ENCODE data around the gene GAS2L1.
A peak's percentile ranks its signal among the peaks of the same experiment; 100 is the strongest.

GAS2L1 gene

GRCh38 chr22:29275819-29276565 lies 30.5 kb upstream of the GAS2L1 start:
- no peak for DNase-seq (ENCODE audit: low read depth)

GRCh38 chr22:29277927-29278326 lies 28.5 kb upstream of the GAS2L1 start:
- DNase-seq (ENCODE audit: low read depth): no peak

DNA sequence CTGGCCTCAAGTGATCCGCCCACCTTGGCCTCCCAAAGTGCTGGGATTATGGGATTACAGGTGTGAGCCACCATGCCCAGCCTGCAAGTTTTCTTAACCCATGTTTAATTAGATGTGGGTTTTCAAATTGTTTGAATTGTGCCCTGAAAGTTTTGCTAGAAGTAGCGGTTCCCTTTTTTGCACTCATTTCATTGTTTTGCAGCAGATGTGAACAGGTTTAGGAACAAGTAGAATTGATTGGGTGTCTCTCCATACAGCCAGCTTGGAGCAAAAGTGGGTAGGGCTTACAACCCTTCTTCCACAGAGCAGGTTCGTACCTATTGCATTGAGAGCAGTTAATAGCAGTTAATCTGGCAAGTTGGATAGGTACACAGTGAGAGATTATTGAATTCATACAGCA lies 22.3 kb upstream of the GAS2L1 start:
- DNase-seq (ENCODE audit: low read depth): no peak

- DNase-seq (ENCODE audit: low read depth): no peak
Observed at GRCh38 chr22:29288837-29289236, 17.6 kb upstream of the GAS2L1 start.

GRCh38 chr22:29290061-29290460 lies 16.4 kb upstream of the GAS2L1 start:
- DNase-seq (ENCODE audit: low read depth): no peak

DNA sequence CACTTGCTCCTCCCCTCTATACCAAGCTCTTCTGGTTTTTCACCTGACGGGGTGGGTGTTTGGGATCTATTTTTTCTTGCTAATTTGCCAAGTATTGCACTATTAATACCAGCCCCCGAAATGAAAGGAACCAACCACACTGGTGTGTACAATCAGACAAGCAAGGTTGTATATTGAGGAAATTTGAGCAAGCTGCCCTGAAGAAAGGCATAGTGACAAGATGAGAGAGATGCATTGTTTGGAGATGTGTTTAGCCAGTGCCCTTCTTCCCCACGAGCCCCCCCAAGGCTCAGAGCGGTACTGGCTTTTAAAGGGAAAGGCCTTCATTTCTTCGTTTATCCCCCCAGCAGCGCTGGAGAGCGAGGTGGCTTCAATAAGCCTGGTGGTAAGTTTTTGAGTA lies 15.2 kb upstream of the GAS2L1 start:
- no peak for DNase-seq (ENCODE audit: low read depth)

- no peak for DNase-seq (ENCODE audit: low read depth)
Observed at GRCh38 chr22:29292379-29292778, 14.1 kb upstream of the GAS2L1 start.

GRCh38 chr22:29298641-29299040 lies 7.8 kb upstream of the GAS2L1 start:
- no peak for DNase-seq (ENCODE audit: low read depth)

GRCh38 chr22:29299136-29299900 lies 7.1 kb upstream of the GAS2L1 start:
- no peak for DNase-seq (ENCODE audit: low read depth)

GRCh38 chr22:29300467-29300806 lies 6.0 kb upstream of the GAS2L1 start:
- DNase-seq (ENCODE audit: low read depth): no peak

GRCh38 chr22:29300807-29301601 lies 5.4 kb upstream of the GAS2L1 start:
- no peak for DNase-seq (ENCODE audit: low read depth)

DNA sequence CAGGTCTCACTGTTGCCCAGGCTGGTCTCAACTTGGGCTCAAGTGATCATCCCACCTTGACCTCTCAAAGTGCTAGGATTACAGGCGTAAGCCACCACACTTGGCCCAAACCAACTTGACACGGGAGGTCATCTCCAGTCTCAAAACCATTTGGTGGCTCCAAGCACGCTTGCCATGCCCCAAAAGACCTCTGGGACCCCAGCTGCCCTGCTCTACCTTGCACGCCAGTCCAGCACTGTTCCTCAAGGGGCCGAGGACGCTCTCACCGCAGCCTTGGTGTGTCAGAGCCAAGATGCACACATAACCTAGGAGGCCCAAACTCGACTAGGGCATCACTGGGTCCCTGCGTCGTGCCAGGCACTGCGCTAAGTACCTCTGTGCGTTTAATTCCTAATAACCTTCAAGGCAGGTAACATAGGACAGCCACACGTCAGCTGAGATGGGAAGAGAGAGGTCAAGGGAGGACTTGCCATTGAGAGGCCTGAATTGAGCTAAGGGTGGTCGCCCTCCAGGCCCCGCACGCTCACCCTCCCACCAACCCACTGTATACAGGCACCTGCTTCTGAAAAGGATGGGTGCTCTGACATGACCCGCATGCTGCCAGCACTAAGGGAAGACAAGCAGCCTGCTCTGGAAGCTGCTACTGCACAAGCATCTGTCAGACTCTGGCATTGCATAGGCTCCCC lies 4.6 kb upstream of the GAS2L1 start:
- no peak for DNase-seq (ENCODE audit: low read depth)

- DNase-seq (ENCODE audit: low read depth): no peak
Observed at GRCh38 chr22:29302402-29302680, 4.1 kb upstream of the GAS2L1 start.

DNA sequence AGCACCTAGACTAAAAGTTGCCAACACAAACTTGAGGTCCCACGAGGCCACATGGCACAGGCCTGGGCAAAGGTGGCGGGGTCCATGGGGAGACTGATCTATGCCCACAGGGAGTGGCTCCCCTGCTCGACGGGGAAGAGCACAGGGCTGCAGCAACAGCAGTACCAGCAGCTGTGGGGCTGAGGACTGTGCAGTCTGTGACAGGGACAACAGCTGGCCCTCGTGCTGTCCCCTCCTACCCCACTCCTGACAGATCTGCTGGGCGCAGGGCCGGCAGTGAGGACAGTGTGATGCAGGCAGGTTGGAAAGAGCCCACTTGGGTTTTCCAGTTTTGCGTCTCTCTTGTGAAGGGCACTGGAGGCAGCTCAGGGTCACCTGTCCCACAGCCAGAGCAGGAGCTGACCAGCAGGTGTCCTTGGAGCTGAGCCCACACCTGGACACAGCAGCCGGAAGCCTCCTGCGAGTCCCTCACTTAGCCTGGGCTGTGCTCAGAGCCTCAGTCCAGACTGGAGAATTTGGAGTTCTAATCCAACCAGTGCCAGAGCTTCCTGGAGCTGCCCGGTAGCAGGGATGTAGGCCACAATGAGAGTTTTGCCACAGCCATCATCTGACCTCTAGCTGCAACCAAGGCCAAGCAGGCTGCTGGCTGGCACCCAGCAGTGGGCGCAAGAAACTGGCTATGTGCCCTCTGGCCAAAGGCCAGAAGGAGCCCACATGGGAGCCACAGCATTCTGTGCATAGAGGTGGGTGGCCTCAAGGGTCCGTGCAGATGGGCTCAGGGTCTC lies 3.6 kb upstream of the GAS2L1 start:
- DNase-seq (ENCODE audit: low read depth): no peak

- DNase-seq (ENCODE audit: low read depth): no peak
Observed at GRCh38 chr22:29305836-29306174, 645 bp upstream of the GAS2L1 start.

- DNase-seq (ENCODE audit: low read depth): peak; percentile 80
Observed at GRCh38 chr22:29306835-29307595, 565 bp downstream of the GAS2L1 start.

DNA sequence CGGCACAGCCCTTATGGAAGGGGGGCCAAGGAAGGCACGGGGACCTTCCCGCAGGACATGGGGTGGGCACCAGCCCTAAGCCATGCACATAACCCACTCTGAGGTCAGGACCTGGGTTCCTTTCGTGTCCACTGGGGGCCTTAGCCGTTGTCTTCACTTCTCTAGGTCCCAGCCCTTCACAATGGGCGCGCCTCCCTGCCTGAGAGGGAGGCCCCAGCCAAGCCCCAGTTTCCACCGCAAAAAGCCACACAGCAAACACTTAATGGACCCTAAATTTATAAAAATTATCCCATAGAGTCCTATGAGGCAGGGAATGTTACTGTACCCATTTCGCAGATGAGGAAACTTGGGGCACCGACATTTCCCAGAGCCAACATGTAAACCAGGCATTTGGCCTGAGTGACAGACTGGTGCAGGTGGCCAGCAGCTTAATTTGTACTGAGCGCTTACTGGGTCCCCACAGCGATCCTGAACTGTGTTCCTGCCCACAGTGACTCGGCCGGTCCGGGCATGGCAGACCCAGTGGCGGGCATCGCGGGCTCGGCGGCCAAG lies 1.2 kb downstream of the GAS2L1 start:
- DNase-seq (ENCODE audit: low read depth): no peak

DNA sequence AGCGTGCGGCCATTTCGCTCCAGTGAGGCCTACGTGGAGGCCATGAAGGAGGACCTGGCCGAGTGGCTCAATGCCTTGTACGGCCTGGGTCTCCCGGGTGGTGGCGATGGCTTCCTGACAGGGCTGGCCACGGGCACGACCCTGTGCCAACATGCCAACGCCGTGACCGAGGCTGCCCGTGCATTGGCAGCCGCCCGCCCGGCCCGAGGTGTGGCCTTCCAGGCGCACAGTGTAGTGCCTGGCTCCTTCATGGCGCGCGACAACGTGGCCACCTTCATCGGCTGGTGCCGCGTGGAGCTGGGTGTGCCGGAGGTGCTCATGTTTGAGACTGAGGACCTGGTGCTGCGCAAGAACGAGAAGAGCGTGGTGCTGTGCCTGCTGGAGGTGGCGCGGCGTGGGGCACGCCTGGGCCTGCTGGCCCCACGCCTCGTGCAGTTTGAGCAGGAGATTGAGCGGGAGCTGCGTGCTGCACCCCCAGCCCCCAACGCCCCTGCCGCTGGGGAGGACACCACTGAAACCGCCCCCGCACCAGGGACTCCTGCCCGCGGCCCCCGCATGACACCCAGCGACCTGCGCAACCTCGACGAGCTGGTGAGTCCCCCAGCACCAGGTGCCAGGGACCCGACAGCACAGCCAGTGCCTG lies 1.8 kb downstream of the GAS2L1 start:
- no peak for DNase-seq (ENCODE audit: low read depth)

- peak; percentile 84 for DNase-seq (ENCODE audit: low read depth)
Observed at GRCh38 chr22:29308791-29309262, 2.4 kb downstream of the GAS2L1 start.

Measured in EH (cell line).